ENCODE measurements around the gene KRTAP13-2. TPM values are rescaled to one million over a fixed set of nuclear protein-coding genes. Genes with fewer than 3 reads are reported as not detected.

KRTAP13-2 gene
- polyA plus RNA-seq (2013, experiment 1 of 2; ENCODE audit: insufficient read length) = not detected
- polyA plus RNA-seq (2013, experiment 2 of 2; ENCODE audit: insufficient read length) = not detected

DNA sequence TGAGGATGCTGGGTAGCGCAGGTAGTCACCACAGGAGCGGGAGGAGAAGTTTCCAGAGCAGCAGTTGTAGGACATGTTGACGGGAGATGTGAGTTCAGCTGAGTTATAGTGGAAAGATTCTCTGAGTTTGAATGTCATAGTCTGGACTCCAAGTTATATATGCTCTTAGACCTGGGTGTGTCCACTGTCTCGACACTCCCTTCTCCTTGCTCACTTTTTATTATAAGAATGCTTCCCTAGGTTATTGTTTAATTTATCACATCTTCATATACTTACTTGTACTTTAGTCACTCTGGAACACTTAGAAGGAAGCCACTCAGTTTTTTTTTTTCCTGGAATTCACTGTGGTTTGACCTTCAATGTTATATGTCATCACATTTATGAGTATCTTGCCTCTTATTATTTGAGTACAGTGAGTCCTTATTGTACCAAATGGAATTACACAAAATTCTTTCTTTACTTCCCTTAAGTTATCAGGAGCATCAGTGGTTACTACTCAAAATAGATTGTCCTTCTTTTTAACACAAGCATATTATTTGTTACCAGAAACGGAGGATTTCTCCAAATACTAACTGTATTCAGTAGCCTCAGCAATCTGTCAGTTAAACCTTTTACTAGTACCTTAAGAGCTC is at the start of gene KRTAP13-2:
TSS of gene KRTAP13-2 (minus strand) at position 133 of the 632 bp plus-strand sequence. CDS start at position 75, 58 bp downstream.
- DNase-seq = no peak

DNA sequence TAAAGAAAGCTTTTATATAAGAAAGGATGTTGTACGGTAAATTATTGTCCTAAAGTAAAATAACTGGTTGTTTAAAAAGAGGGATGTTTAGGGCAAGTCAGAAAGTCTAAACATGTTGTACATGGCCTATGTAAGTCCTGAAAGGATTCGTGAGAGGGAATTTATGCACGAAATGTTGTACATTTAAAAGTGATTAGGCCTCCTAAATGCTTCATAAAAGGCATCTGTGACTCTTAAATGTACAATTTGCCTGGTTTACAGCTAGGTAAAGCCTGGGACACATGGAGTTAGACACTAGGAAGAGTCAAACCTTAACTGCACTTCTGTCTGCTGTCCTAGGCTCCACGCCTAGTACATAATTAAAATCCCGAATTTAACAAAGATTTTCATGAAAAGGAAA is 43.9 kb upstream of the KRTAP13-2 start:
- no peak for DNase-seq

DNA sequence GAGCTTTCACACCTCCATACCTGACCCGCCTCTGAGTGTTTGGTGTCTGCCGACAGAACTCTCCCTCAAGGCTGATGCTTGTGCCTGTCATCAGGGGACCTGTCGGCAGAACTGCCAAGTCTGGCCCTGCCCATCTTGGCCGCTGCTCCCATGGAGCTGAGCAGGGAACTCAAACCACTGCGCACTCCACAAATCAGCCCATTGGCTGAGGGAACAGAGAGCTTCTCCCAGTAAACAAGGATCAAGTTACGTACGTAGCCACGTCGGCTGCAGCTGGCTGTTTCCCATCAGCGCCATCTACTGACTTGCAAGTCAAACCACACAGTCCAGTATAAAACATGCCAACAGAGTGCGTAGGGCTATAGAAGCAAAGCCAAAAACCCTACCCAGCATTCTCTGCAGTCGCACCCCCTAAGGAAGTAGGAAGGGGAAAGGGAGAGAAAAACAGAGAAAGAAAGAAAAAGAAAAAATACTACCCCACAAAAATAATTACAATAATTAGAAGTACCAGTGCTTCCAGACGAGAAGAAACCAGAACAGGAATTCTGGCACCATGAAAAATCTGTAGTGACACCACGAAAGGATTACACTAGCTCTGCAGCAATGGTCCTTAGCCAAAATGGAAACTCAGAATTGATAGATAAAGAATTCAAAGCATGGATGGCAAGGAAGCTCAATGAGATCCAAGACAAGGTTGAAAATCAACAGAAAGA is 36.9 kb upstream of the KRTAP13-2 start:
- DNase-seq = peak; percentile 32

DNA sequence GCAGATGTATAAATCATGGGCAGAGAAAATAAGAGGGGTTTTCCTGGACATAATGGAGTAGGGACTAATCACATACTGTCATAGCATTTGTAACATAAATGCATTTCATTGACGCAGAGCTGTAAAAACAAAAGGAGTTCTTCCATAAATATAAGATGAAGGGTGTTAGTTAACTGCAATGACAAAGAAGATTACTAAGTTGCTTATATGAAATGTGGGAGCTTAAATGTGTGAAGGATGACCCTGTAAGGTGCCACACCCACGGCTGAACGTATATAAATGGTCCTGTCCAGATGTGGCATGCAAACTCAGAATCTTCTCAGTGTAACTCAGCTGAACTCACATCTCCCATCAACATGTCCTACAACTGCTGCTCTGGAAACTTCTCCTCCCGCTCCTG is 23.7 kb upstream of the KRTAP13-2 start, which contains the start of gene KRTAP13-1:
TSS of gene KRTAP13-1 (plus strand) at position 301 of the 400 bp plus-strand sequence. CDS start at position 357, 56 bp downstream.
- DNase-seq = no peak

DNA sequence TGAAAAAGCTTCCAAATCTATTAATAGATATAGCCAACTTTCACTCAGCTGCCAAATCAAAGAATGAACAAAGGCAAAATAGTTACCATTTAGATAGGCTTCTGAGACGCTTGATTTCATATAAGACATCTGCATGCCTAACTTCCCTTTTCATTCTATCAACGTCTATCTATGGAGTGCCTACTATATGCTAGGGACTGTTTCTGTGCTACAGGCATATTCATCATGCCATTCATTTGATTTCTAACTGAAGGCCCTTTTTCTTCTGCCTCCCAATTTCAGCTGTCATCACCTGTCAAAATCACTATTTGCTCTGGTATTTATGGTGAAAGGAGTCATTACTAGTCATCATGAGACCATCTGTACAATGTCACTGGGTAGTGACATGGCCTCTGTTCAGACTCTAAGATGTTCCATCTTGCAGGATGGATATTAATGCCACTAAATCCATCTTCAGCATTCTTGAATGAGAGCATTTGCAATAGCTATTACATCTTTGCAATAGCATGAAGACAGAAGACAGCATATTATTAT is 19.5 kb upstream of the KRTAP13-2 start:
- no peak for DNase-seq

- no peak for DNase-seq
Measured at GRCh38 chr21:30382201-30382600, 10.1 kb upstream of the KRTAP13-2 start.

- no peak for DNase-seq
Measured at GRCh38 chr21:30355906-30356305, 16.2 kb downstream of the KRTAP13-2 start.

GRCh38 chr21:30354308-30355005 is 17.6 kb downstream of the KRTAP13-2 start:
- DNase-seq = no peak

DNA sequence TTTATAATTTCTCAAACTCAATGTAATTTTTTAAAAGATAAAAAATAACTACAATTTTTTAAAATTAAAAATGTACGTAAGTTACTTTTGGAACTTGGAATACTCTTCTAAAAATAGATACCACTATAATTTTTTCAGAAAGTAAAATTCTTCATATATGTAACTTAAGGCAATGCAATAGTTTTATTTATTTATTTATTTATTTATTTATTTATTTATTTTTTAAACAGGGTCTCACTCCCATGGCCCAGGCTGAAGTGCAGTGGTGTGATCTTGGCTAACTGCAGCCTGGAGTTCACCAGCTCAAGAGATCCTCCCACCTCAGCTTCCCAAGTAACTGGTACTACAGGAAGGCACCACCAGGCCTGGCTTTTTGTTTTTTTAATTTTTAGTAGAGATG is 20.5 kb downstream of the KRTAP13-2 start:
- DNase-seq = no peak

DNA sequence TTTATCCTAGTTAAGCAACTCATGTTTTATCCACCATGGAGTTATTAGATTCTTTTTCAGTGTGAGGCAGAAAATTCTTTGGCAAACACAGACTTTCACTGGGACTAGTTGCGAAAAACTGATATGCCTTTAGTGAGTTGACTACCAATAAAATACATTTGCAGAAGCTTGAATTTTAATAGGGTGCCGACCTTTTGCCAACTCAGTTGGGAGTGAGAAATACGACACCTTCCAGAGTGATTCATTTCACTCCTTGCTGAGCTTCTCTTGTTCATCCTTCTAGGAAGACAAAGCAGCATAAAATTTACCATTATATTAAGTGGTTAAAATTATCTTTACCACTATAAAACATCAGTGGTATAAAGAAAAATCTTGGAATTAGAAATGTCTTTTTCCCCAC is 22.5 kb downstream of the KRTAP13-2 start:
- no peak for DNase-seq

- DNase-seq = no peak
Measured at GRCh38 chr21:30348506-30348905, 23.6 kb downstream of the KRTAP13-2 start, which contains the start of gene KRTAP23-1. Gene KRTAP23-1 (minus strand): TSS chr21:30348606. CDS start chr21:30348606, 0 bp downstream.

DNA sequence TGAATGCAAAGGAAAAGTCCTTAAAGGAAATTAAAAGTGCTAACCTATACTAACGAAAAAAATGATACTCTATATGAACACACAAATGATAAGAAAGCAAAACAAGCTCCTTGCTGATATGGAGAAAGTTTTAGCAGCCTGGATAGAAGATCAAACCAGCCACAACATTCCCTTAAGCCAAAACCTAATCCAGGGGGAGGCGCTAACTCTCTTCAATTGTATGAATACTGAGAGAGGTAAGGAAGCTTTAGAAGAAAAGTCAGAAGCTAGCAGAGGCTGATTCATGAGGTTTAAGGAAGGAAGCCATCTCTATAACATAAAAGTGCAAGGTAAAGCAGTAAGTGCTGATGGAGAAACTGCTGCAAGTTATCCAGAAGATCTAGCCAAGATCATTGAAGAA is 27.1 kb downstream of the KRTAP13-2 start:
- no peak for DNase-seq

DNA sequence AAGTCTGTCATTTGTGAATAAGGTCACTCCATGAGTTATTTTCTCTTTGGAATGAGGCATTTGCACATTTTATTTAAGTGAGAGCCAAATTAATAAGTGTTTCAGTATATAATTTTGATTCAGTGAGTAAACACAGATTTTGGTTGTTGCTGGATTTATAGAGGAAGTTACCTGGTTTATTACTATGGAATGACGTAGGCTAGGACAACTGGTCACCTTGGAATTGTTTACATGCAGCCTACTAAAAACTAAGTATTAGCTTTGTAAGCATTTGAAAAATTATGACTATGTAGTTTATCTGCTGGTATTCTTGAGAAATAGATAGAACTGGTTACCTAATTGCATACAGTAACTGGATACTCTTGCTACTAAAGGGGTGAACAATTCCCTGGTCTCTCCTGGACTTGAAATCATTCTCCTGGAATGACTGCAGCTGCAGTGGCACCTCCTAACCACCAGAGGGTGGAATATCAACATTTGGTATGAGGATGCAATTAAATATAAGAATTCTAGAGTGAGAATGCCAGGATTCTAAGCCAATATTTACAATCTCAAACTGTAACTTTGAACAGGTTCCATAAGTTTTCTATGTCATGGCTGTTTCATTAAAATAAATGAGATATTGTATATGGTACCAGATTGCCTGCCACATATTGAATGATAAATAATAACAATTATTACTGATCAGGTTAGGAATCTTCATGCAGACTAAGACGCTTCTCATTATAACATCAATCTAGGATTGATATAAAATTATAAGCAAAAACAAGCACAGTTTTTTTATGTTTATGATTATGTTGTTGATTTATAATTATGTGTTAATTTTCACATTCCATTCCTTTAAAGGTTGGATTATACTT is 31.1 kb downstream of the KRTAP13-2 start:
- peak; percentile 15 for DNase-seq

GRCh38 chr21:30338717-30339116 is 33.4 kb downstream of the KRTAP13-2 start:
- no peak for DNase-seq

DNA sequence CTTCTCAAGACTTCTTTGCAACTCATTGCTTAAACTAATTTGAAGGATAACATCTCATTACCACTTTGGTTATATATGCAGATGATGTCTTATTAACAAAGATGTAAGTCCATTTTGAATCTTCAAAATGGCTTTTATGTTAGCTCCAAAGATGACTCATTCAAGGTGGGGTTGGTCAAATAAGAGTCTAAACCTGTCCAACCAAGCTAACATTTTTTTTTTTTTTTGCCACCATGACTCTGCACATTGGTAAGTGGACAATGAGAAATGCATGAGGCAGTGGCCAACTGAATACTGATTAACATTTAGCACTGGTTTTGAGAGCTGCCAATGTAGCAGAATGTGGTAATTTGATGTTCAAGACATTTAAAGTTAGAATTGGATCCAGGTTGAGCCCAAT is 34.3 kb downstream of the KRTAP13-2 start:
- no peak for DNase-seq

DNA sequence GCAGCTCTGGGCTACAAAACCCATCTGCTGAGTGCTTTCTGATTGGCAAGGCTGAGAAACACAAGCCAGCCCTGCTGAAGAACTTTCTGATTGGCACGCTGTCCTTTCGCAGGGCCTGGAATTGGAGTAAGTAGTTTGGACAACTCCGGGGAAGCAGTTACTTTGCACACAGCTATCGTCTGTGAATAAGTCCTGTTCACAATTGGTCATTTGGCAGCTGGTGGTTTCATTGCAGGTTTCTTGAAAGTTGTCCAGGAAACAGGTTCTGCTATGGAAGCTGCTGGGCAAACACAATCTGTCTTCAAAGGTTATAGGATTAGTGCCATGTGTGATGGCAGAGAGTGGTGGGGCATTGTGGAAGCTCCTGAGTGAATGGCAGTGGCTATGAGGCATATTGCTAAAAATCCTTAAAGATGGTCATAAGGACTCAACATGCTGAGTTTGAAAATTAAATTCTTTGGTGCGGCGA is 34.8 kb downstream of the KRTAP13-2 start, which contains the start of gene KRTAP27-1:
TSS of gene KRTAP27-1 (minus strand) at position 419 of the 469 bp plus-strand sequence. CDS start at position 393, 26 bp downstream.
- no peak for DNase-seq

DNA sequence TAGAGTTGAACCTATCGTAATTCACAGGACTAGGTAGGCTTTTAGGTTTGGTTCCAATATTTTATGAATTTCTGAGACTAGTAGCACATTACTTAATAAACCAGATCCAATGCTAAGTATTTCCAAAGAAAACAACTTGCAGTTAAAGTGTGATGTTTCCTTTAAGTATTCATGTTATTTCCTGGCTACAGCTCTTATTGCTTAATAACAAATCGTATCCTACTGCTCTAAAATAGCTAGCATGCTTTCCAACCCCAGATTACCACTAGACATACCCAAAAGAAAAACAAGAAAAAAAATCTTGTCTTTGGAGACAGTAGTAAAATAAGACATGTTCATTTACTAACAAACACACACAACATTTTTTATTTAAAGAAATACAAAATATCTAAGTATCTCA is 35.5 kb downstream of the KRTAP13-2 start:
- peak; percentile 42 for DNase-seq

DNA sequence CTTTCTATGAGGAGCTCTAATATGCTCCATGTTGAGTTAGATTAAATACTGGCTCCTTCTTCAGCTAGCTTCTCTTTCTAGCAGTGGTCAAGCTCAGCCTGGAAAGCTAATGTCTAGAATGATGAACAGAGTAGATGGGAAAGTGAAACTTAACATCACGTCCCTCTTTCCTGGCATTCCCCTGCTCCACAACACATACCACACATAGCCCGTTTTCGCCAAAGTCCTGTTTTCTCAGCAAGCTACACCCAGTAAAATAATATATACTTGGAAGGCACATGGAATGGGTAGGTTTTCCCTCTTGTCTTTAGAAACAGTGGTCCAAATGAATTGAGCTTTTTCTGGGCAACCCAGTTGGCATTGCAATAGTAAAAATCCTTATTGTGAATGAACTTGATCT is 38.3 kb downstream of the KRTAP13-2 start:
- no peak for DNase-seq

DNA sequence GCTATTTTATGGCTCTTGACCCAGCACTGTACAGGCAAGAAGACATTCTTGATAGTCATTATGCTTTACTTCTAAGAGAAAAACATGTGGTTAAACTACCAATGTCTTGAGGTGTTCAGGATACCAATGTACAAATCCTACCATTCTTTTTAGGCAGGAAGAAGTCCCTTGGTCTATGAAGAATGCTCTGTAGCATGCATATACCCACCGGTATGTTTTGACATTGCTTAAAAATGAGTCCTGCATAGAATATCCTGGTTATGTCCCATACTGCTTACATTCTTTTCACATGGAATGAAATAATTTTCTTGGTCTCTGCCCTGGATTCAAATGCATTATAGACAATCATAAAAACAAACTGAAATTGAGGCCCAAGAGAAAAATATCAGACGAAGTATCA is 39.4 kb downstream of the KRTAP13-2 start:
- DNase-seq = peak; percentile 10

DNA sequence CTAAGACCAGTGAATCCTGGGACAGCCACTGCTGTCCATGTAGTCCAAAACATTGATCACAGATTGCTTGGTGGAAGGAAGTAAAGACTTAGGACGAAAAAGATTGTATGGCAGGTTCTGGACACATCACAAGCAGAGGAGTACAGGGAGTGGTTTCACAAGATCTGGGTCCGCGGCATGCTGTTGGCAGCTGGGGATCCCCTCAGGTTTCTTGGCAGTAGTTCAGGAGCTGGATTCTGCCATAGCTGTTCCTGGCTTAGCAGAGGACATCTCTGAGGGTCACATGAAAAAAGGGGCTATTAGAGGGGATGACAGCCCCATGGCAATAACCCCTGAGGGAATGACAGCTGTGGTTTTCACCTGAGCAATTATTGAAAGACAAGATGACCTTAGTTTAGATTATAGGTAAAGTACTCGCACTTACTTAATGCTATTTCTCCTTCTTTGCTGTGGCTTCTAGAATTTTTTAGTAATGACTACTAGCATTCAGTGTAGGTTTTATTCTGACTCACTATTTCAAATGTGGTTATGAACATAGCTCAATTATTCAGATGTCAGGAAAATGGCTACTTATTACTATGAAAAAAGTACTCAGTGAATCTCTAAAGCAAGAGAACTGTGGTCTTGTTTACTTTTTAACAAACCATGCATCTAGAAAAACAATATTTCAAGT is 42.7 kb downstream of the KRTAP13-2 start:
- DNase-seq = peak; percentile 13

DNA sequence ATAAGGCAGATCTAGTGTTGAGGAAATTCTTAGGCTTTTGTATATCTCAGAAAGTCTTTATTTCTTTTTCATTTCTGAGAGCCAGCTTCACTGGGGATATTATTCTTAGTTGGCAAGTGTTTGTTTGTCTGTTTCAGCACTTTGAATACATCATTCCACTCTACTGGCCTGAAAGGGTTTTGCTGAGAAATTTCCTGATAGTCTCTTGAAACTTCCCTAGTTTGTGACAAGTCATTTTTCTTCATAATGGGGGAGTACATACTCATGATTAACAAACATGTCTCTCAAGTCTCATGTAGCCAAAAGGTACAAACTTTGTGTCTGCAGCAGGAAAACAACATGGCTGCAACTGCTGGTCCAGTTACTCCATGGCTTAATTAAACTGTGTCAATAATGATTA is 45.7 kb downstream of the KRTAP13-2 start:
- DNase-seq = no peak
